Neutrophil (primary cell): Measurements from ENCODE around the gene GJA1.
"Not testable (repeated sequence)": the region's sequence is repeated elsewhere in the genome, so short reads cannot be mapped to it uniquely, and the experiment has no call there.

Experiments
- H3K27ac ChIP-seq: fragments of 200-600 bp; sonication (generic); 2 replicates; pipeline ENCODE4 v1.5.1; 2016; ENCODE audit warnings: mild to moderate bottlenecking, moderate library complexity
- H3K27me3 ChIP-seq: fragments of 200-600 bp; sonication (generic); 2 replicates; pipeline ENCODE4 v1.6.0; 2016; ENCODE audit warnings: mild to moderate bottlenecking
- H3K36me3 ChIP-seq: fragments of 200-600 bp; sonication (generic); 2 replicates; pipeline ENCODE4 v1.5.1; 2017
- H3K4me1 ChIP-seq, 2 experiments: fragments of 200-600 bp in 1 of 2; sonication (generic) in 1 of 2; 1 replicate in 1 of 2; 2 replicates in 1 of 2; pipeline versions ENCODE4 v1.5.1 to v1.6.1; 2013 to 2016; ENCODE audit warnings: low read depth in 1 of 2, low read length in 1 of 2, mild to moderate bottlenecking in 1 of 2, moderate library complexity in 1 of 2; ENCODE audit not compliant: control insufficient read depth in 1 of 2, insufficient read depth in 1 of 2
- H3K4me3 ChIP-seq, 2 experiments: fragments of 200-600 bp in 1 of 2; sonication (generic) in 1 of 2; 1 replicate in 1 of 2; 2 replicates in 1 of 2; pipeline ENCODE4 v1.5.1; 2013 to 2016; ENCODE audit warnings: low read depth in 1 of 2, low read length in 1 of 2, mild to moderate bottlenecking in 1 of 2, moderate library complexity in 1 of 2
- H3K9me3 ChIP-seq: fragments of 200-600 bp; sonication (generic); 2 replicates; pipeline ENCODE4 v1.5.1; 2016
- TF ChIP-seq, protein P1 (sequence below): fragments of 200-600 bp; sonication (generic); IDR thresholded peaks from 2 replicates; pipeline ENCODE4 v1.5.1; 2016; ENCODE audit warnings: antibody characterized with exemption

Gene GJA1

DNA sequence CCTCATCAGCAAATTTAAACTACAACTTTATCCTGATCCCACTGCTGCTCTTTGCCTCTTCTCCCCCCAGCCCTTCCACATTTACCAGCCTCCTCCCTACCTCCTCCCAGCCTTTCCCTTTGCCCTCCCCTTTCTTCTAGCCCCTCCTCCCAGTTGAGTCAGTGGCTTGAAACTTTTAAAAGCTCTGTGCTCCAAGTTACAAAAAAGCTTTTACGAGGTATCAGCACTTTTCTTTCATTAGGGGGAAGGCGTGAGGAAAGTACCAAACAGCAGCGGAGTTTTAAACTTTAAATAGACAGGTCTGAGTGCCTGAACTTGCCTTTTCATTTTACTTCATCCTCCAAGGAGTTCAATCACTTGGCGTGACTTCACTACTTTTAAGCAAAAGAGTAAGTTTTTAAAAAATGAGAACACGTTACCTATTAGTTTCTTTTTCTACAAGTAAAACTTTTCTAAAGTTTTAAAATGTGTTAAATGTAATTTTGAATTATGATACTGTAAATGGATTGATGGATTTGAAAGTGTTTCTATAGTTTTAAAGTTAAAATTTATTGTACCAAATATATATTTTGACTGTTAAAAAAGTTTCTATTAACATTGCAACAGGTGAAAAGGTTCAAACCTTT lies at the start of gene GJA1:
TSS of gene GJA1 (plus strand) at position 203 of the 626 bp plus-strand sequence. CDS start 11,202 bp downstream, outside the sequence.
- TF ChIP-seq, protein P1, sequence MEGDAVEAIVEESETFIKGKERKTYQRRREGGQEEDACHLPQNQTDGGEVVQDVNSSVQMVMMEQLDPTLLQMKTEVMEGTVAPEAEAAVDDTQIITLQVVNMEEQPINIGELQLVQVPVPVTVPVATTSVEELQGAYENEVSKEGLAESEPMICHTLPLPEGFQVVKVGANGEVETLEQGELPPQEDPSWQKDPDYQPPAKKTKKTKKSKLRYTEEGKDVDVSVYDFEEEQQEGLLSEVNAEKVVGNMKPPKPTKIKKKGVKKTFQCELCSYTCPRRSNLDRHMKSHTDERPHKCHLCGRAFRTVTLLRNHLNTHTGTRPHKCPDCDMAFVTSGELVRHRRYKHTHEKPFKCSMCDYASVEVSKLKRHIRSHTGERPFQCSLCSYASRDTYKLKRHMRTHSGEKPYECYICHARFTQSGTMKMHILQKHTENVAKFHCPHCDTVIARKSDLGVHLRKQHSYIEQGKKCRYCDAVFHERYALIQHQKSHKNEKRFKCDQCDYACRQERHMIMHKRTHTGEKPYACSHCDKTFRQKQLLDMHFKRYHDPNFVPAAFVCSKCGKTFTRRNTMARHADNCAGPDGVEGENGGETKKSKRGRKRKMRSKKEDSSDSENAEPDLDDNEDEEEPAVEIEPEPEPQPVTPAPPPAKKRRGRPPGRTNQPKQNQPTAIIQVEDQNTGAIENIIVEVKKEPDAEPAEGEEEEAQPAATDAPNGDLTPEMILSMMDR, result no peak
- no peak within 1 kb of the TSS for H3K27ac ChIP-seq
- no peak within 1 kb of the TSS for H3K4me3 ChIP-seq

DNA sequence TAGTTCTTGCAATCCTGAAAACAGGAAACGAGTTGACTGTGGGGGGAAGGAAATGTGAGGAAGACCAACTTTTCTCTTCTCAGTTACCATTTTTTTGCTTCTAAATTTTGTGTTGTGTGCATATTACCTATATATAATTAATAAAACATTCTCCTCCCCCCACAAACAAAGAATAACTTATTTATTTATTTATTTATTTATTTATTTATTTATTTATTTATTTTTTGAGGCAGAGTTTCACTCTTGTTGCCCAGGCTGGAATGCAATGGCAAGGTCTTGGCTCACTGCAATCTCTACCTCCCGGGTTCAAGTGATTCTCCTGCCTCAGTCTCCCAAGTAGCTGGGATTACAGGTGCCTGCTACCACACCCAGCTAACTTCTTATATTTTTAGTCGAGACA lies 48.9 kb upstream of the GJA1 start:
- not testable (repeated sequence) for H3K9me3 ChIP-seq, H3K27me3 ChIP-seq, H3K27ac ChIP-seq, H3K4me3 ChIP-seq, H3K4me1 ChIP-seq, H3K36me3 ChIP-seq

More for the DNA sequence above, at the start of gene GJA1:
- Histone ChIP-seq H3K27me3 (peaks cover 64% of the 10 kb centered on the region), H3K4me1 (no peaks in the 10 kb centered on the region), H3K9me3 (no peaks in the 10 kb centered on the region), H3K36me3 (no peaks in the 10 kb centered on the region)

DNA sequence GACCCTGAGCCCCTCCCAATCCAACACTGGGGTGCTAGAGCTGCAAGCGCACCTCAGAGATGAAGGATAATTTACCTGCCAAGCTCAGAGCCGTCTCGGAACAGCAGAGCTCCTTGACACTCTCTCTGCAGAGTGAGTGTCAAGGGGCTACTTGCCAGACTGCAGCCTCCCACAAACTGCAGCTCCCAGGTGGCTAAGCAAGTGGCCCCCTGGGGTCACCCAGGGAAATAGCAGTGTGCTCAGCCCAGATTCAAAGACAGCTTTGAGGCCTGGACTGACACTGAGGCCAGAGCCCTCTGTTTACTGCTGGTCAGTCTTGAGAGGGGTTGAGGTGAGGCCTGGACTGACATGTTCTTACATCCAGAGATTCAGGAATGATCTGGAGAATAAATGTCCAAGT lies 46.0 kb upstream of the GJA1 start:
- Histone ChIP-seq H3K27me3 (no peaks in the 10 kb centered on the region), H3K4me3 (no peak overlapping the region), H3K9me3 (no peaks in the 10 kb centered on the region), H3K27ac (no peak overlapping the region), H3K4me1 (no peaks in the 10 kb centered on the region), H3K36me3 (no peaks in the 10 kb centered on the region)
- TF ChIP-seq, protein P1, result no peak

DNA sequence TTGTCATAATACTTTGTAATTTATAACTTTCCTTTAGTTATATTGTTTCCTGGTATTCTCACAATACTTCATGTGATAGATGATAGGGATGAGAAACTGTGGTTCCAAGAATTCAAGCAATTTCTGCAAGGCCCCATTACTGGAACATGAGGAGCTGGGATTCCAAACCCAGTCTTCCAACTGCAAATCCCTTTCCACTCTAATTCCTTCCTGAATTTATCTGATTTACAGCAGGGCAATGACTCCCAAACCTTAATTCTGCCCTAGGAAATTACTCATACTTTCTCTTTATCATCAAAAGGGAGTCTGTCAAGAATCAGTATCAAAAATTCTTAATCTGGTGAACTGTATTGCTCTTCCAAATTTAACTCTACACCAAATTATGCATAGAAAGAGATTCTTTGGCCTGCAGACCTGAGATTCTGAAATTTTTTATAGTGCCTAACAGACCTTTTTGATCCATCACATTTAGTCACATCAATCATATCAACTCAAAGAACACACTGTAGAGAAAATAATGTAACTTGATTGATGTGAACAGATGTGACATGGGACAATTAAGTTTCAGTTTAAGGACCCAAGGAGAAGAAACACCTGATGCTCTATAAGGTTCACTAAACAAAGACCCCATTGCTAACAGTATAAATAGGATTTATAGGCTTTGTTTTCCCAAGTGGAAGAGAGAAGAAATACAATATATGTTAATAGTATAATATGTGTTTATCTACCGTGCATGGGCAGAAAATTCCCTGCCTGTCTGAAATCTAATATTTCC lies 41.5 kb upstream of the GJA1 start:
- TF ChIP-seq, protein P1, result no peak
- Histone ChIP-seq H3K4me3 (no peak overlapping the region), H3K36me3 (no peaks in the 10 kb centered on the region), H3K27me3 (no peaks in the 10 kb centered on the region), H3K27ac (no peak overlapping the region), H3K4me1 (no peaks in the 10 kb centered on the region), H3K9me3 (no peaks in the 10 kb centered on the region)

DNA sequence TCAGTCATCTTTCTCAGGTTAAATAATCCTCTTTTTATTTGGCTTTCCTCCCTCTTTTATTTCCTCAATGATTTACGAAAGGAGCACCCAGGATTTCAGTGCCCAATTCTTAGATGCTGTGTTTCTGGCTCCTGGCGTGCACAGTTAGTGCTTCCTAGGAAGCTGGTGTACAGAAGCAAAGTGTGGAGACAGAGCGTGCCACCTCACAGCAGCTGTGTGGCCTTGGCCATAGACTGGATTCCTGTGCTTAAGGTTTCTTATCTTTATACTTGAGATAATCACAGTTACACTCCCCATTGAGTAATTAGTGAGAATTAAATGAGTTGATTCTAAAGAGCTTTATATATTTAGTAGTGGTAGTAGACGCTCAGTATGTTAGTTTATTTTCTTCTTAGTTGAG lies 39.7 kb upstream of the GJA1 start:
- Histone ChIP-seq H3K36me3 (no peaks in the 10 kb centered on the region), H3K27ac (no peak overlapping the region), H3K4me3 (no peak overlapping the region), H3K4me1 (no peaks in the 10 kb centered on the region), H3K27me3 (no peaks in the 10 kb centered on the region), H3K9me3 (no peaks in the 10 kb centered on the region)
- TF ChIP-seq, protein P1, result no peak

DNA sequence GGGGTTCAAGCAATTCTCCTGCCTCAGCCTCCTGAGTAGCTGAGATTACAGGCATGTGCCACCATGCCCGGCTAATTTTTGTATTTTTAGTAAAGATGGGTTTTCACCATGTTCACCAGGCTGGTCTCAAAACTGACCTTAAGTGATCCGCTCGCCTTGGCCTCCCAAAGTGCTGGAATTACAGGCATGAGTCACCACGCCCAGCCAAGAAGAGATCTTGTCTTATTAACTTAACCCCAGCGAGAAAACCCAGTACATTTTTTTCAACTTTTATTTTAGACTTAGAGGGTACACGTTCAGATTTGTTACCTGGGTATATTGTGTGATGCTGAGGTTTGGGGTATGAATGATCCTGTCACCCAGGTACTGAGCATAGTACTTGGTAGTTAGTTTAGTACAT lies 38.3 kb upstream of the GJA1 start:
- not testable (repeated sequence) for H3K4me3 ChIP-seq, H3K27me3 ChIP-seq, H3K4me1 ChIP-seq, H3K36me3 ChIP-seq, H3K9me3 ChIP-seq, H3K27ac ChIP-seq
